ENCODE data around the gene CKAP2L.

CKAP2L gene

DNA sequence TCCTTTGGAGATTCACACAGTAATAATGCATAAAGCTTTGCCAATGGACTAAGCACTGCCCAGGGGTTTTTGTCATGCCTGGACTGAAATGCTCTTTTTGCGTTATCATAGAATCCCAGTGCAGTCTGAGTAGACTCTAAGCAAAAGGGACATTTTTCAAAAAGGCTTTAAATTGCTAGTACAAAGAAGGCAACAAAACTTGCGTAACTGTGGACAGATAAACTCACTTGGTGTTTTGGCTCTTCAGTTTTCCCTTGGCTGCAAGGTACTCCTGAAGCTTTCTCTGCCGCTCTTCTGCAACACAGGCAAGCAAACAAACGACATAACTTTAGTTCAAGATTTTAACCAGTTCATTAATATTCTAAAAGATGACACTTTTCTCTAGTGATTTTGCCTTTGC is 2.1 kb downstream of the CKAP2L start:
- peak; percentile 12 for DNase-seq (ENCODE audit: low read depth)

DNA sequence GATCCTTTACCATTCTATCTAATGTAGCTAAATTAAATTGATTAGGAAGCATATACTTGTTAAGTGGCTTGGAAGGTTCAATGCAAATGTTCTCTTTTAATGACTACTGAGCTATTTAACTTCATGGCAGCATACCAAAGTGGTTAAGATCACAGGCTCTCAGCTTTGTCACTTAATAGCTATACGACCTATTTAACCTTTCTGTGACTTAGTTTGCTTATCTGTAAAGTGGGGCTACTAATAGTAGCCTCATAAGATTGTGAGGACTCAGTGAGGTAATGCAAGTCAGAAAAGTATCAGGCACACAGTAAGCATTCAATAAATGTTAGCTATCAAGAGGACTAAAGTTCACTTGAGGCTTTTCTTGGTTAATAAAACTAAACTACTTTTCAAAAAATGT is 4.3 kb downstream of the CKAP2L start:
- DNase-seq (ENCODE audit: low read depth): no peak

DNA sequence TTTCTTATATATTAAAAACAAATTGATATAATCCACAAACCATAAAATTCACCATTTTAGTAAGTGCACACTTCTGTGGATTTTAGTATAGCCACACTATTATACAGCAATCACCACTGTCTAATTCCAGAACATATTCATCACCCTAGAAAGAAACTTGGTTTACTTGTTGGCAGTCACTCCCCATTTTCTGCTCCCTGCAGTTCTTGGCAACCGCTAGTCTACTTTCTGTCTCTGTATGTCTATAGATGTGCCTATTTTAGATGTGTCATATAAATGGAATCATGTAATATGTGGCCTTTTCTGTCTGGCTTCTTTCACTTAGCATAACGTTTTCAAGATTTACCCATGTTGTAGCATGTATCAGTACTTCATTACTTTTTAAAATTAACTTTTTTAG is 5.7 kb downstream of the CKAP2L start:
- no peak for DNase-seq (ENCODE audit: low read depth)

DNA sequence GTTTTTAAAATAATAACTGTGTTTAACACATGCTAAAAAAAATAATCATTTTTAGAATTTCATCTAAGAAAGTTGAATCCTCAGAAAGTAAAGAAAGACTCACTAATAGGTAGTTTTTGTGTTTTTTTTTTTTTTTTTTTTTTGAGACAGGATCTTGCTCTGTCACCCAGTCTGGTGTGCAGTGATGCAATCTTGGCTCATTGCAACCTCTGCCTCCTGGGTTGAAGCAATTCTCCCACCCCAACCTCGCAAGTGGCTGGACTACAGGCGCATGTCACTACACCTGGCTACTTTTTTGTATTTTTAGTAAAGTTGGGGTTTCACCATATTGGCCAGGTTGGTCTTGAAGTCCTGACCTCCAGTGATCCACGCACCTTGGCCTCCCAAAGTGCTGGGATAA is 7.1 kb downstream of the CKAP2L start:
- peak; percentile 27 for DNase-seq (ENCODE audit: low read depth)

DNA sequence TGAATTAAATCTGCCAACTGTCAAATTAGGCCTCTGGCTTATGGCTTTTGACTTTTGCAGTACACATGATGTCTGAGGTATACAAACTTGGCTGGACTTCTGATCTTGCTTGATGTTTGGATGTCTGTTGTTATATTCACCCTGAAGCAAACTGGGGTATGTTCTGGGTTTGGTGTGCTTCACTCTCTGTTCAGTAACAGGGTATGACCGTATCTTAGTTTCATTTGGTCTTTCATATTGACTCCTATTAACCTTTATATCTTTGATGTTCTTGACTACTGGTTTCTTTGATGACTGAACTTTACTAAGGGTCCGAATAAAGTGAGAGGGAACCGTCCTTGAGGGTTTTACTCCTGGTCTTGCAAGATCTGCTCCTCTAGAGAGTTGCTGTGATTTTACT is 8.2 kb downstream of the CKAP2L start:
- no peak for DNase-seq (ENCODE audit: low read depth)

DNA sequence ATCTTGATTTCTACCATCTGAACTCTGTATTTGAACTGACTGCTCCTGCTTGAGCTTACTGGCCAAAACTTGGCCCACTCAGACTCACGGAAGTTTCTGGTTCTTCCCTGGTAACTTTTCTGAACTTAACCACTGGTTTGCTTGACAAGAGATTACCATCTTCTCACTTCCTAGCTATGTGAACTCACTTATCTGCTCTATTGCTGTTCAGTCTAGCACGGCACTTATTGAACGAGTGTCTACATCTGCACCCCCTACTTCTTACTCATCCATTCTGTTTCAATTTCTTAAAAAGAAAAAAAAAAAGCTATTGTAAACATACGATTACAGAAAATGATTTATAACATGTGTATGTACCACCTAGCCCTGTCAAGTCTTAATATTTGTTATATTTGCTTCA is 9.0 kb downstream of the CKAP2L start:
- DNase-seq (ENCODE audit: low read depth): no peak

DNA sequence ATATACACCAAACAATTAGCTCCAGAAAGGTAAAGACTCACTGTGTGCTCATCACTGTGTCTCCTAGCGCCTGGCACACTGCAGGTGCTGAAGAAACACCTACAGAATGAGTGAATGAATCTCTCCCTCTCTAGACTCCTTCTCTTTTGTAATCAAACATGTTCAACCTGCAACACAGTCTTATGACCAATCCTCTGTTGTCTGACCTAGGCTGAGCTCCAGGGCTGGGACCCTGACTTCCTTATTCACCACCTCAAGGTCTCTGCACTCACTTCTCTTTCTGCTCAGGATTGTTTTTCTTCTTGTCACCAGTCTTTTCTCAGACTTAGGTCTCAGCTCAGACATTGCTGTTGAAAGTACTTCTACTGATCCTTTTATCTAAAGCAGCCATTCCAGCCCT is 9.8 kb downstream of the CKAP2L start:
- DNase-seq (ENCODE audit: low read depth): no peak

DNA sequence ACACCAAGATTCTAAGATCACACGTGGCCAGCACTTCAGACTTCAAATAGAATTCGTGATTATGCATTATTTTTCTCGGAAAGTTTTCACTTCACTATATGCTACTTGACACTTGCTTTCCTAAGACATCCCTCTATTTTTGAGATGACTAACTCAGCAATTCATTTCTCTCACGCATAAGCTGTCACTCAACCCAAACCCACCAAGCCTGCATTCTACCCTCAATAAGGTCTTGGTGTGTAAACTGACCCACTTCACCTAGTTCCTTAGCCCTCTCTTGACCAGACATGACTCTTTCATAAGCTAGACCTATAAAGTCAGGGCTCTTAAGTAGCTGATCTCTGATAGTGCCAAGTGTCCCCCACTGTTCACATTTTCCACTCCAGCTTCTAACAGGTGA is 11.7 kb downstream of the CKAP2L start:
- DNase-seq (ENCODE audit: low read depth): no peak

DNA sequence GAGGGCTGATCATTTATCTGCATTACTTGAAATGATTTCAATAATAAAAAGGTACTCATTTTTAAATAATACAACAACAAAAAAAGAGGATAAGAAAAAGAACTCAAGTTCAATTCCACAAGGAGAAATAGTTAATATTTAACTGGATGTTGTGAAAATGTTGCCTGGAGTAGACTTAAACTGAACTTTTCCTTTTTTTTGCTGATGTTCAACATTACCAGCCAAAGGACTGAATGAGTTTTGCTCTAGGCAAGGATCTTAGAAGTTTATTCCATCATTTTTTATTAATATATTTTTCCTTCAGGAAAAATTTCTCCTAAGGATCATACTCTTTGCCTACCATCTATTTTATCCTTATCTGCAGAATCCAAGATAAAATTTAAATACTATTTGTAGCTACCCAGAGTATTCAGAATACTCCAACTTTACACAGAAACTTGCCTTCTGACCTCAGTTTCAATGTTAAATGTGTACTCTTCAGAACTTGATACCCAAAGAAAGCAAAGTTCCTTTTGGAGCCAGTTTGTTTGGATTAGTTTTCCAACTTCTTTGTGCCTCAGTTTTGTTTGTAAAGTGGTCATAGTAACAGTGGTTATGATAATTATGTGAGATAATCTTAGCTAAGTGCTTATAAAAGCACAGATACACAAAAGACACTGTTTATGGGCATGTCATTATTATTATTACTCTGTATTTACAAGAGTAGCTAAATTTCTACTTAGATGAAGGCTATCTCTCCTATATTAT is 12.8 kb downstream of the CKAP2L start:
- no peak for DNase-seq (ENCODE audit: low read depth)

DNA sequence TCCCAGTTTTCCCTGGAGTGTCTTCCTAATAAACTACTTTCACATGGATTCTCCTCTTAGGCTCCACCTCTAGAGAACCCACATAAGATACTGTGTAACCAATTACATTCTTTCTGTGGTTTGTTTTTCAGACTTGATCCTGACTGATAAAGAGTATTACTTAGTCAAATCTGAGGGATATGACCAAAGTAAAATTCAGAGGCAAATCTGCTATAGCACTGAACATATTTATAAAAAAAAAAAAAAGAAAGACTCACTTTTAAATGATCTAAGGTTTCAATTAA is 13.9 kb downstream of the CKAP2L start:
- peak; percentile 81 for DNase-seq (ENCODE audit: low read depth)

DNA sequence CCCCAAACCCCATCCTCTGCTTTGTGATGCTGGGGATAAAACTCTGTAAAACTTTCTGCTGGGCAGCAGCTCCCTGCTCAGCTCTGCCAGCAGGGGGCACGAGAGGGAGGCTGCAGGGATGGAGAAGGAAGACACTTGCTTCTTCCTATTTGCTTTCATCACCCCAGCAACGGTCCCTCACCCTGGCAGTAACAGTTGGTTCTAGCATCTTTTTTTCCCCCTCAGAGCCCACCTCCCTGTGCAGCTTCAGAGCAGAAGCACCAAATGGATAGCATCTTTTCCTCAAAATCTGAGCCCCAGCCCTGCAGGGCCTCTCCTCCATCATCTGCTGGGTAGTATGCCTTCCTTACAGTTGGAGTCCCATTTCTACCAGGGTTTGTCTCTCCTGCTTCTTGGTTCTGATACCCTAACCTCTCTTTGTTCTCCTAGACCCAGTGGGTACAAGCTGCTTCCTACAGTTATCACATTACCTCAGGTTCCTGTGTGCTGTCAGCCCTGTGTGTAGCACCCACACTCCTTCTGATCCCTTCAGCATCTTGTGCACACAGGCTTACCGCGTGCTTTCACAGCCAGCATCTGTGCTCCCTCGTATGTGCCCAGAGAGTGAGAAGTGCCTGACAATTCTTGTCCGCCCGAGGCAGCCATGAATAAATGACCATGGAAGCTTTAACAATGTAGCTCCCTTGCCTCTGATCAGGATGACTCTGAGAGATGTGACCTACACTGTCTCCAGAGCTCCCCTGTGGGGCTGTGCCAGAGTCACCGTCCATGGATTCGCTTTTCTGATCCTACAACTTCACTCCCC is 14.5 kb downstream of the CKAP2L start:
- peak; percentile 72 for DNase-seq (ENCODE audit: low read depth)

DNA sequence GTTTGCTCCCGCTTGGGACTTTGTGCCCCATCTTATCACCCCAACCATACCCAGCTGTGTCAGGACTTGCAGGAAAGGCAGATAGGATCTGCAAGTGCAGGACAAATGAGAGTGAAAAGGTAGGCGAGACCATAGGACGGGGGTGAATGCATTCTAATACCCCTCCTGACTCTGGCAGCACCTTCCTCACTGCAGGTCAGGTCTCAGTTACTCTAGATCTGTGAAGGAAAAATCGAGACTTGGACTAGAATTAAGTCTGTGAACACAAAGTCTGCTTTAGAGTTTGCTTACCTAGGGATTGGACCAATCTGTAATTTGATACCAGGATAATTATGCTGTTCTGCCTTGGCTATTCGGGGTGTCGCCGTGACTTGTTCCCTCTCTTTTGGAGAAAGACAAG is 23.9 kb downstream of the CKAP2L start:
- DNase-seq (ENCODE audit: low read depth): no peak

DNA sequence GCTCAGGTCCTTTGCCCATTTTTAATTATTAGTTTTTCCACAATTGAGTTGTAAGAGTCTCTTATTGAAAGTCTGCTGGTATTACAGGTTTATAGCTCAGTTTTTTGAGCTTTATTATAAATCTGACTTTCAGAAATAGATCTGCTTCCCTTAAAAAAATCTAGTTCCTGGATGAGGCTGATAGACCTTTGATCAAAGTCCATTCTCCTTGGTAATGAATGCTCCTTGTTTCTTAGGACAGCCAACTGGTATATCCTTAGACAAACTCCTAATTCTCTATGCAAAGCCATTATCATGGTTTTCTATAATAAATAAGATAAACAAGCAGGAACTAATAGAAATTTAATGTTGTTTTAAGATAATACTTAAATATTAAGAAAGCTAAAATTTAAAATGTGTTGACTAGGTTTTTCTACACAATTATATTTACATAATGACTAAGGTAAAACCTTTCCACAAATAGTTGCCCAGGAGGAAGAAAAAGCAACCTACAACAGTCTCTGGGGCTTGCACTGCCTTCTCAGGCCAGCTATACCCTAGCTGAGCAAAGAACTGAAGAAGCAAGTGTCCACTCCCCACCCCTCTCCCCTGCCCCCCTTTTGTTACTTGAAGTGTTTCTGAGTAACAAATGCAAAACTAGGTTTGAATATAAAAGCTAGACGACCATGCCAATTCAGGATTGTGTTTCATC is 26.7 kb downstream of the CKAP2L start:
- DNase-seq (ENCODE audit: low read depth): no peak

DNA sequence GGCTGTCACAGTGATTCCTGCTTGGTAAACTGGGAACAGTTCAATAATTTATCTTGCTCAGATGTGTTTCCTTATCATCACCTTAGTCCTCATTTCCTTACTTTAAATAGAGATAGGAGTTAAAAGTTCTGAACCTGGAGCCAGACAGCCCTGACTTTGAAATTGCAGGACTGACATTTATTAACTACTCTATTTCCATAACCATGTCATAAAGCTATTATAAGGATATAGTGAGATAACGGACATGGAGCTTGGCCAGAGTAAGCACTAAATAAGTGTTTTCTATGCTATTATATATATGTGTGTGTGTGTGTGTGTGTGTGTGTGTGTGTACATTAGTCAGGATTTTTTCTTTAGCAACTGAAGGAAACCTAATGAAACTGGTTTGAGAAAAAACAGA is 30.5 kb downstream of the CKAP2L start:
- no peak for DNase-seq (ENCODE audit: low read depth)

DNA sequence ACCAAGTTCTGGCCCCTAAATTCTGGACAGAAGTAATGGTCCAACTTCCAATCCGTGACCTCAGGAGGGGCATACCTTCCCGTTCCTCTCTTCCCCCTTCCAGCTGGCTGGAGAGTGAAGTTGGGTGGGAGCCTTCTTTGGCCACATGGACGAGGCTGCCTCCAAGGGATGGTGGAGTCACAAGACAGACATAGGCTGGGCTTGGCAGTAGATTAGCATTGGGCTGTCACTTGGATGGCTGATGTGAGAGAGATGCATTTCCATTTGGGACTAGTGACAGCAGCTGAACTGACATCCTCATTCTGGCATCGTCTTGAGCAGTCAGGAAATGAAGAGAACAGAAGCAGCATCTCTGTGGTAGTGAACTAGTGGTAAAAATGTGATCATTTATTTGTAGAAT is 31.0 kb downstream of the CKAP2L start:
- DNase-seq (ENCODE audit: low read depth): no peak

DNA sequence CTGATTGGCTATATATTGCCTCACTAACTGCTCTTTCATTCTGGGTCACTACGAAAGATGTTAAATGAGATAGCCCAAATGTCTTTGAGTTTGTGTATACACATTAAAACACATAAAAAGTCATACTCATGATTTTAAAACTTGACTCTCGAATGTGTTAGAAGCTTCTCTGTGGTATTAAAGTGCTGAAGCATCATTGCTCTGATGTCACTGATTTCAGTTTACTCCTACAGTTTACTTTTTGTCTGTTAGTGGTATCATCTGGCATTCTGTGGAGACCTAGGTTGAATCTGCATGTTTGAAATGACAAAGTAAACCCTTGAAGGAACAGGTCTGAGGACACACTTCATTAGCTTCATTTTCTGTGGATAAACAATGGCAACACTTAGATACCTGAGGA is 32.9 kb downstream of the CKAP2L start:
- no peak for DNase-seq (ENCODE audit: low read depth)

DNA sequence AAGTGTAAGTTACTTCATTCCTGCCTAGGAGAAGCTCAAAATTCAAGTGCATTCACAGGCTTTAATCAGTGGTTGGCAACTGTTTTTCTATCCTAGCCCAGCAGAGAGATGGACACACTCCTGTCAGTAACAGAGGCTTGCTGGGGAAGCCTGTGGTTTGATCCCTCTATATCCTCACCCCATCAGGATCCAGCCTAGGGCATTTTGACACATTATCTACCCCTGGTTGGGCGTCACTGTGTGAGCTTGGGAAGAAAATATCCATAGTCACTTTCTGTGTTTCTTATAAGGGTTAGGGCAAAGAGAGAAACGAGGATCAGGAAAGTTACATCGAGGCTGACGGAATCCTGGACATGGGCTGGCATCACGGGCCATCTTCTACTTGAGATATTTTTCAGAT is 33.6 kb downstream of the CKAP2L start:
- no peak for DNase-seq (ENCODE audit: low read depth)

DNA sequence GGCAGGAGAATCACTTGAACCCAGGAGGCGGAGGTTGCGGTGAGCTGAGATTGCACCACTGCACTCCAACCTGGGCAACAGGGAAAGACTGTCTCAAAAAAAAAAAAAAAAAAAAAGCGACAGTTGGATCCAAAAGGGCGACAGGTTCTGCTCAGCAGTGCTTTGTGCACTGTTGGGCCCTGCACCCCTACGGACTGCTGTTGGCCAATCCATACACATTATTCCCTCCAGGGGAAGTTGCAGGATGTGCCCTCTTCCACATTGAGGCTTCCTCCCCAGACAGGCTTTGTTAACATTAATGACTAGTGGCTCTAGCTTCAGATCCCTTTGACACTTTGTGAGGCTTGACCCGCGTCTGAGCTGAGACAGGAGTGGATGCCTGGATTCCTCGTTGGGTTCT is 34.2 kb downstream of the CKAP2L start:
- DNase-seq (ENCODE audit: low read depth): no peak

DNA sequence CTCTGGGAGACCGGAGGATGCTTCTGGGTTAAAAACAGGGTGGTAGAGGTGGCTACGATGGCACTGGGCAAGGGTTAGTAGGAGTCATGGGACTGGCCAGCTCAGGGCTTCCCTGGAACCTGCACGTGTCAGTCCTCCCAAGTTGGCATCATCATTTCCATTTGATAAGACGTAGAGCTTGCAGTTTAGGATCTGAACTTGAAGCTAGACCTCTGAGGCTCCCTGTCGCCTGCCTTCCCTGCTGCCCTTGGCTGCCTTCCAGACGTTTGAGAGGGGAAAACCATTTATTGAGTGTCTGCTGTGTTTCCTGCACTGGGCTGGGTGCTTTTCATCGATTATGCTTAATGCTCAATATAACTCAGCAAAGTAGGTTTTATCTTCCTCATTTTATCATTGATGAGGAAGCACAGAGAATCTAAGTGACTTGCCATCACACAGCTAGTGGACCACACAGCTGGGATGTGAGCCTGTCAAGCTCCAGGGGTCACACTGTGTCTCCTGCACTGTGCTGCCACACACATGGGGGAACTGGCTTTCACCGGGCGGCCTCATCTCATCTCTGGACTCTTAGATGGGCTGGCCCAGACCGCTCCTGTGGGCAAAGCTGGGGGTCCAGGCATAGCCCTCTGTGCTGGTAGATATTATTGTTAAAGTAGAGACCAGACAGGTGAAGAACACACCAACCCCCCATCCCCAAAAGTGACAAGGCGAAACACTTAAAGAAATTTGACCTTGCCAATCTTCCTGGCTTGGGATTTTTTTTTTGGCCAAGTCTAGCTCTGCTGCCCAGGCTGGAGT is 35.8 kb downstream of the CKAP2L start:
- DNase-seq (ENCODE audit: low read depth): no peak

DNA sequence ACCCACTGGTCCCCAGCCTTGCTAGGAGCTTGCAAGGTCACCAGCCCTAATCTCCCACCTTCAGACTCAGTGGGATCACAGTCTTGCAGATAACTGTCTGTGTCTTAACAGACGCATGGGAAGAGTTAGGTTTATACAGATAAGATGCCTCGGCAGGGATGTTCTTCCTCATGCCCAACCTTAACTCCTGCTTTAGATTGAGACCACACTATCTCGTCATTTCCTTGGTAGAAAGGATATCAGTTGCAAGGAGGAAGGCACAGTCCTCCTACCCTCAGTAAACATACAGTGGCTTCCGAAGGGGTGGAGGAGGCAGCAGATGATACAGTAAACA is 36.4 kb downstream of the CKAP2L start:
- DNase-seq (ENCODE audit: low read depth): no peak

DNA sequence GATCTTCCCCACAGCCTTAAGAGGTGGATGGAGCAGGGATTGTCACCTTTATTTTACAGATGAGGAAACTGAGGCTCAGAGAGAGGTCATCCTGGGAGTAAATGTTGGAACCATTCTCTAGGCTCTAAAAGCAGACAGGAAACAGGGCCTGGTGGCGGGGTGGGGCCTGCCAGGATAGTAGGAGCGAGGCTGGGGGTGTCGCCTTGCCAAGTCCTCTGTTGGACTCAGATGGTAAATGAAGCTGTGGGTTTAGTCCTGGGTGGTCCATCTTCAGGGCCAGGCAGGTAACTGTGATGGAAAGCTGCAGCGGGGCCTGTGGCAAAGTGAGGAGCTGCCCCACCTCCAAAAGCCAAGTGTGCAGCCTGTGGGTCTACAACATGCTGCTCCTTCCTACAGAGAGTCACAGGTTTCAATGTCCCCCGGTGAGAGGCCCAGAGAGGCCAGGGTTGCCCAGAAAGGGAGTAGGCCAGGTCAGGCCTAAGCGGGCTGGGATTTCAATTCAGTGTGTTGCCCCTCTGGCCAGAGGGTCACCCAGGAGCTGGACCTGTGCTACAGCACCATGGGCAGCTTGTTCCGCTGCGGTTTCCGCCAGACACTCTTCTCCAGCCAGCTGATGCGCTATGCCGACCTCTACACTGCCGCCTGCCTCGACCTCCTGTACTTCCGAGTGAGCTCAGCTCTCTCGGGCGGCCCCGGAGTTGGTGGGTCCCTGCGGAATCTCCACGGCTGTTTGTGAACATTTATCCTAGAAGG is 37.0 kb downstream of the CKAP2L start:
- no peak for DNase-seq (ENCODE audit: low read depth)
